Epithelial cell of proximal tubule (primary cell): ENCODE data around the gene NR2E3. TPM values are rescaled to one million over a fixed set of nuclear protein-coding genes. Genes with fewer than 3 reads are reported as not detected.
A peak's percentile ranks its signal among the peaks of the same experiment; 100 is the strongest.

Source experiments
- DNase-seq: peaks from one replicate; pipeline ENCODE4 v3.0.0-alpha.2; 2011; ENCODE audit warnings: low read depth
- H3K4me3 ChIP-seq: 2 replicates; pipeline ENCODE4 v1.5.1; 2011; ENCODE audit warnings: low read depth, mild to moderate bottlenecking, low read length
- total RNA-seq: library from RNA; depleted of rRNA; stranded (reverse); fragments of >200 nt; gene quantifications from 2 replicates; pipeline ENCODE4 v1.2.3, GENCODE V29; 2015
- TF ChIP-seq, protein P1 (sequence below): conservative IDR thresholded peaks from 2 replicates; pipeline ENCODE4 v1.5.1; 2012; ENCODE audit warnings: low read depth, mild to moderate bottlenecking, low read length

Gene NR2E3
- total RNA-seq, 1 donor from 2014 or later = not detected

DNA sequence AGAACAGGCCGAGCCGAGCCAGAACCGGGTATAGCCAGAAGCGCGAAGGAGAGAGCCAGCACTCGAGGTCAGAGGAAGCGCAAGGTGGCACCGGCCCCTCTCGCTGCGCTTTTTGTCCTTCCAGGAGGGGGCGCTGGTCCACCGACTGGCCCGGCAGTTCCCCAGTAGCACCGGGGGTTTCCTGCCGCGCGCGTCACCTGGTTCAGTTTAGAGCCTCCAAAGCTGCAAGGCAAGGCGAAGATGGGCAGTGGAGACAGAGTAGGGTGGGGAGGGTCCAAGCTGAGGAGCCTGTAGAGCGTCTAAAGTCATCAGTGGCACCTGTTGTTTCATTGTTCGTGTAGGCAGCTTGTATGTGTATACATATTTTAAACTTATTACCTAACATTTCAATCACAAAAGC lies 7.6 kb upstream of the NR2E3 start:
- DNase-seq = no peak
- no peak overlapping the region for H3K4me3 ChIP-seq
- TF ChIP-seq, protein P1, sequence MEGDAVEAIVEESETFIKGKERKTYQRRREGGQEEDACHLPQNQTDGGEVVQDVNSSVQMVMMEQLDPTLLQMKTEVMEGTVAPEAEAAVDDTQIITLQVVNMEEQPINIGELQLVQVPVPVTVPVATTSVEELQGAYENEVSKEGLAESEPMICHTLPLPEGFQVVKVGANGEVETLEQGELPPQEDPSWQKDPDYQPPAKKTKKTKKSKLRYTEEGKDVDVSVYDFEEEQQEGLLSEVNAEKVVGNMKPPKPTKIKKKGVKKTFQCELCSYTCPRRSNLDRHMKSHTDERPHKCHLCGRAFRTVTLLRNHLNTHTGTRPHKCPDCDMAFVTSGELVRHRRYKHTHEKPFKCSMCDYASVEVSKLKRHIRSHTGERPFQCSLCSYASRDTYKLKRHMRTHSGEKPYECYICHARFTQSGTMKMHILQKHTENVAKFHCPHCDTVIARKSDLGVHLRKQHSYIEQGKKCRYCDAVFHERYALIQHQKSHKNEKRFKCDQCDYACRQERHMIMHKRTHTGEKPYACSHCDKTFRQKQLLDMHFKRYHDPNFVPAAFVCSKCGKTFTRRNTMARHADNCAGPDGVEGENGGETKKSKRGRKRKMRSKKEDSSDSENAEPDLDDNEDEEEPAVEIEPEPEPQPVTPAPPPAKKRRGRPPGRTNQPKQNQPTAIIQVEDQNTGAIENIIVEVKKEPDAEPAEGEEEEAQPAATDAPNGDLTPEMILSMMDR = peak; percentile 49

DNA sequence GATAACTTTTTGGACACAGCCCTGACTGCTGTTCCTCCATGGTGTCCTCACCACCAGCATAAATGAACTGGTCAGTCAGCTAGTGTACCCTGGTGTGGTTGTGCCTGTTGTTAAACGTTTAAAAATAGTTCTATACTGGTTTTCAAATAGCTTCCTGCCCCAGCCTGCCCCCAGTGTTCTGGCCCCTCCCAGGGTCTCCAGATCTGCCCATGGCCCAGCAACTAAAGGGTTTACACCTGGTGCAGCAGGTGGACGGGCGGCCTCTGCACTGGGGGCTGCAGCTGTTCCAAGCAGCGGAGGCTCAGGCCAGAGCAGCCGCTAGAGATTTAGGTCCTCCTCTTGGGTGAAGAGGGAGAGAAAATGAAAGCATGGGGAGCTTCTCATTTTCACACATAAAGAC lies 6.1 kb upstream of the NR2E3 start:
- H3K4me3 ChIP-seq = no peak overlapping the region
- DNase-seq = no peak
- TF ChIP-seq, protein P1 = no peak

DNA sequence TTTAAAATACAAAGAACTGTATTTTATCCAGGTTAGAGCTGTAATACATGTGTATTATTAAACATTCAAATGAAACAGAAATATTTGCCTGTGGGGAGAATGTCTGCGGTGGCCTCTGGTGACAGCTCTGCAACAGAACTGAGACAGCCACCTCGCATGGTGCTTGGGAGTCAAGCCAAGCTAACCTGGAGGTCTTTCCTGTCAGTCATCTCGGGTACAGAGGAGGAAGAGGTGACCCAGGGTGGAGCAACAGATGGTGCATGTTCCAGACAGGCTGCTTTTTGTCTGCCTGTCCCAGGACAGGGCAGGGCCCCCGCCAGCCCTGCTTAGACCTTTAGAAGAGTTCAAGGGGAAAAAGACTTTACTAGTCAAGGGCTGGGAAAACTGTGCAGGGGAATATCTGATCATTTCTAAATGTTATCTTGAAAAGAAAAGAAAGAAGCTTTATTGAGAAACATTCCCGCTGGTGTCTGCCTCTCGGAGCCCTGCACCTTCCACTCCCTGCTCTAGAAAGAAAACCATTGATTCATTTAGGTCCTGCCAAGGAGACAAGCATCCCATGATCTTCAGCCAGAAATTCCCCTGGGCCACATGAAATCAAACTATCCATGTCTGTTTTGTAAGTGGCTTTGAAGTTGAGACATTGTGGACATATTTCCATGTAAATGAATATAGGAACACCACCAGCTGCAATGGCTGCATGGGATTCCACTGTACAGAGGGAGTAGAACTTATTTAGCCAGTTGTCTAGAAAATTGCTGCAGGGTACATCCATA lies 5.5 kb upstream of the NR2E3 start:
- H3K4me3 ChIP-seq = no peak overlapping the region
- TF ChIP-seq, protein P1 = no peak
- DNase-seq = no peak

DNA sequence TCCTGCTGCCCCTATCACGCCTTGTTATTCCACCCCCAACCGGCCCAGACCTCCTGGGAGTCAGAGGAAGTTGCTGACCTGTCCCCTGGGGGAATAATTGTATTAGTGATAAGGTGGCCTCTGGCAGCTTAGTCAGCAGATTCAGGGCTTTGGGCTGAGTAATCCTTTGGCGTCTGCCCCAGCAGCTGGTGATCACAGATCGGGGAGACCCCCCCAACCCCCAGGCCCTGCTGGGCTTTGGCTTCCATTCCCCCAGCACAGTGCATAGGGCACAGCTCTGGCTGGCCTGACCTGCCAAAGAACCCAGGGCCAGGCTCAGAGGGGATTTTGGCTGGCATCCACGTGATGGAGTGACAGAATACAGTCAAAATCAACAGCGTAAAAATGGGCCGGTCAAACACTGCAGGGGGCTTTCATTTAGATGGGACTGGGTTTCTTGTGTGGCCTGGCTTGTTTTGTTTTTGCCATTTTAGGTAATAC lies 3.9 kb upstream of the NR2E3 start:
- TF ChIP-seq, protein P1 = no peak
- no peak overlapping the region for H3K4me3 ChIP-seq
- no peak for DNase-seq

DNA sequence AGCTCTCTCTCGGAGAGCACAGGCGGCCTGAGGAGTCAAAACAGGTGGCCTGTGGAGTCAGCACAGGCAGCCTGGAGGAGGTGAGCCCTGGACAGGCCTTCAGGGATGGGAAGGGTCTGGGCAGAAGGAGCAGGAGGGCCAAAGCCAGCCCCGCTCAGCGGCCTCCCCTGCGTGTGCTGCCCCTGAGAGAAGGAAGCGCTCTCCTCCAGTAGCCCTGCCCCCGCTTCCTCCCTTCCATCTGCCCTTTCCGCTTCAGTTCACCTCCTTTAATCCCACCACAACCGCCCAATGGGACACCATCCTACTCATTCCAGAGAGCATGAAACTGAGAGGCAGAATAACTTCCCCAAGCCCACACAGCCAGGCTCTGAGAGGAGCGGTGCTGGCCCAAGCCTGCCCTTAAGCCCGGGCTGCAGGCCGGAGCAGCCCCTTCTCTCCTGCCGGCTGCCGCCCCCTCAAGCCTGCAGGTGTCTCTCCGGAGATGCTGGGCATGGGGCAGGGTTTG lies 3.2 kb upstream of the NR2E3 start:
- H3K4me3 ChIP-seq = no peak overlapping the region
- no peak for DNase-seq
- TF ChIP-seq, protein P1 = no peak

DNA sequence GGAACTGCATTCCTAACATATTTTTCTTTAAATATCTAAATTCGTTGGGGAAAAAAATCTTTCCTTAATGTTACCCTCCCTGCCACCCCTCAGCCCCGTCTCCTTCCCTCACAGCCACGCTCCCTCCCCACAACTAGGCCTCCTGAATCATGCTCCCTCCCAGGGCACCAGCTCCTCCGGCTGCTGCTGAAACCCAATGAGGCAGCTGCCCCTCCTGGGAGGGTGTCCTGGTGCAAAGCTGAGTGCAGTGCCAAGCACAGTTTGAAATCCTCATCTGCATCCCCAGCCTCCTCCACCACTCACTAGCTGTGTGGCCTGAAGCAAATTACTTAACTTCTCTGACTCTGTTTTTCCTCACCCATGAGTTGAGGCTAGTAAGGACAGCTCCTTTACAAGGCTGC lies 2.7 kb upstream of the NR2E3 start:
- no peak overlapping the region for H3K4me3 ChIP-seq
- TF ChIP-seq, protein P1 = no peak
- no peak for DNase-seq
